Esophagus muscularis mucosa (tissue), 3 donors: ENCODE measurements around the gene PPP1R3F.

Experiments used
- CTCF ChIP-seq, 3 experiments: fragments of 200-600 bp in 2 of 3; fragments of 450-650 bp in 1 of 3; sonication (generic) in 2 of 3; IDR thresholded peaks; one replicate each; pipeline ENCODE4 v1.5.1; 2017 to 2019; ENCODE audit warnings: antibody characterized with exemption in 3 of 3, mild to moderate bottlenecking in 2 of 3, moderate library complexity in 1 of 3
- POLR2A ChIP-seq: fragments of 450-650 bp; IDR thresholded peaks from one replicate; pipeline ENCODE4 v1.6.1; 2017; ENCODE audit warnings: antibody characterized with exemption, moderate library complexity, mild to moderate bottlenecking, low read depth
- POLR2AphosphoS5 ChIP-seq, 2 donors: sonication (generic); formaldehyde crosslinking; IDR thresholded peaks; one replicate each; pipeline ENCODE4 v1.6.1; 2017; ENCODE audit warnings: antibody characterized with exemption in 2 of 2

GRCh38 chrX:49220100-49220499 lies 49.5 kb upstream of the PPP1R3F start:
- TF ChIP-seq CTCF (IDR thresholded peaks at IDR 0.05) (no peak), POLR2AphosphoS5 (IDR thresholded peaks at IDR 0.05) (no peak), POLR2A (no peak)
